H1 (cell line): Measurements from ENCODE around the gene FAM151A. TPM values are rescaled to one million over a fixed set of nuclear protein-coding genes. Genes with fewer than 3 reads are reported as not detected.

Source experiments
- CTCF ChIA-PET: fragments of 300-600 bp; sonication (Branson Sonifier 250); formaldehyde crosslinking; loops from one replicate; lab custom pipeline; 2021; ENCODE audit not compliant: partially characterized antibody; lab: Charles Lee
- POLR2A ChIA-PET: fragments of 300-600 bp; sonication (Branson Sonifier 250); formaldehyde crosslinking; loops from one replicate; lab custom pipeline; 2021; ENCODE audit warnings: inconsistent platforms; ENCODE audit not compliant: partially characterized antibody; lab: Charles Lee
- DNase-seq, 2 experiments: peaks; one replicate each; pipeline versions ENCODE4 v3.0.0 to v3.0.0-alpha.2; 2010 to 2022; ENCODE audit warnings: low spot score in 2 of 2, low read depth in 1 of 2, mixed read lengths in 1 of 2
- FAIRE-seq: peaks from 2 replicates; lab custom pipeline; 2011; peaks lifted over from hg19 to GRCh38; lab: Jason Lieb, UNC
- H2AFZ ChIP-seq: 2 replicates; pipeline ENCODE4 v1.8.1; 2012; ENCODE audit warnings: low read length, inconsistent platforms
- H2AK5ac ChIP-seq: 2 replicates; pipeline ENCODE4 v1.6.1; 2013; ENCODE audit warnings: low read depth, low read length
- H2BK120ac ChIP-seq: replicated peaks from 2 replicates; pipeline ENCODE3; 2013; ENCODE audit warnings: low read depth, low read length, inconsistent platforms
- H2BK12ac ChIP-seq: 2 replicates; pipeline ENCODE4 v1.6.1; 2013; ENCODE audit warnings: low read depth, low read length
- H2BK15ac ChIP-seq: 2 replicates; pipeline ENCODE4 v1.6.1; 2013; ENCODE audit warnings: low read length
- H2BK20ac ChIP-seq: 2 replicates; pipeline ENCODE4 v1.6.1; 2013; ENCODE audit warnings: low read length
- H2BK5ac ChIP-seq: 2 replicates; pipeline ENCODE4 v1.6.1; 2013; ENCODE audit warnings: low read depth, low read length
- H3K14ac ChIP-seq: 2 replicates; pipeline ENCODE4 v1.6.1; 2013; ENCODE audit warnings: inconsistent platforms; ENCODE audit not compliant: insufficient read length
- H3K18ac ChIP-seq: 2 replicates; pipeline ENCODE4 v1.6.1; 2013; ENCODE audit warnings: low read length; ENCODE audit errors: extremely low read depth
- H3K23ac ChIP-seq: 2 replicates; pipeline ENCODE4 v1.6.1; 2013; ENCODE audit warnings: inconsistent platforms; ENCODE audit not compliant: insufficient read length
- H3K23me2 ChIP-seq: 2 replicates; pipeline ENCODE4 v1.6.1; 2013; ENCODE audit warnings: low read depth, low read length
- H3K27ac ChIP-seq: 2 replicates; pipeline ENCODE4 v1.6.1; 2011; ENCODE audit warnings: low read depth, low read length, inconsistent platforms
- H3K27me3 ChIP-seq, 4 experiments: replicated peaks in 1 of 4; 1 replicate in 1 of 4; 2 replicates in 3 of 4; pipeline versions ENCODE4 v1.6.1 to v1.8.1; 2011 to 2013; ENCODE audit warnings: low read length in 3 of 4, mild to moderate bottlenecking in 3 of 4, inconsistent platforms in 2 of 4, mixed read lengths in 2 of 4, moderate library complexity in 1 of 4; ENCODE audit not compliant: control insufficient read depth in 3 of 4, insufficient read depth in 3 of 4; ENCODE audit errors: extremely low read depth in 1 of 4
- H3K36me3 ChIP-seq, 4 experiments: 2 replicates each; pipeline versions ENCODE4 v1.6.1 to v1.8.1; 2011 to 2013; ENCODE audit warnings: mild to moderate bottlenecking in 4 of 4, low read length in 3 of 4, moderate library complexity in 2 of 4, control low read depth in 1 of 4, inconsistent platforms in 1 of 4; ENCODE audit not compliant: insufficient read depth in 4 of 4, control insufficient read depth in 2 of 4
- H3K4ac ChIP-seq: replicated peaks from 2 replicates; pipeline ENCODE3; 2013; ENCODE audit warnings: low read length, low read depth, mixed read lengths, inconsistent platforms; ENCODE audit not compliant: insufficient read length
- H3K4me1 ChIP-seq, 4 experiments: replicated peaks in 1 of 4; 1 replicate in 1 of 4; 2 replicates in 3 of 4; pipeline versions ENCODE4 v1.6.1 to v1.8.1; 2011 to 2013; ENCODE audit warnings: low read length in 3 of 4, inconsistent platforms in 2 of 4, mixed read lengths in 1 of 4; ENCODE audit not compliant: insufficient read depth in 4 of 4, control insufficient read depth in 3 of 4
- H3K4me2 ChIP-seq, 2 experiments: 2 replicates each; pipeline versions ENCODE4 v1.6.1 to v1.8.1; 2011 to 2013; ENCODE audit warnings: low read depth in 2 of 2, low read length in 2 of 2, control low read depth in 1 of 2, inconsistent platforms in 1 of 2, mild to moderate bottlenecking in 1 of 2; ENCODE audit not compliant: insufficient read depth in 1 of 2
- H3K4me3 ChIP-seq, 4 experiments: fragments of 200-600, 300-600 bp in 1 of 4; sonication (generic), shearing (Covaris generic), sonication (Bioruptor Twin) in 1 of 4; 2 replicates each; pipeline versions ENCODE4 v1.5.1 to v1.8.1; 2011 to 2016; ENCODE audit warnings: low read length in 4 of 4, low read depth in 3 of 4, control low read depth in 2 of 4, inconsistent platforms in 2 of 4, mild to moderate bottlenecking in 2 of 4, mixed read lengths in 1 of 4, moderate library complexity in 1 of 4; ENCODE audit not compliant: insufficient read depth in 2 of 4; ENCODE audit errors: extremely low read depth in 1 of 4
- H3K56ac ChIP-seq: replicated peaks from 2 replicates; pipeline ENCODE3; 2013; ENCODE audit warnings: low read depth, mild to moderate bottlenecking, mixed read lengths, low read length, inconsistent platforms; ENCODE audit not compliant: insufficient read length
- H3K79me1 ChIP-seq: 2 replicates; pipeline ENCODE4 v1.6.1; 2013; ENCODE audit warnings: low read depth, low read length, control low read depth
- H3K79me2 ChIP-seq, 2 experiments: 2 replicates each; pipeline versions ENCODE4 v1.6.1 to v1.8.1; 2012 to 2013; ENCODE audit warnings: low read length in 2 of 2, mild to moderate bottlenecking in 2 of 2, inconsistent platforms in 1 of 2; ENCODE audit not compliant: insufficient read depth in 2 of 2, control insufficient read depth in 1 of 2
- H3K9ac ChIP-seq, 4 experiments: replicated peaks in 1 of 4; 1 replicate in 1 of 4; 2 replicates in 3 of 4; pipeline versions ENCODE4 v1.6.1 to v1.8.1; 2011 to 2013; ENCODE audit warnings: low read depth in 3 of 4, low read length in 3 of 4, control low read depth in 2 of 4, mild to moderate bottlenecking in 2 of 4, moderate library complexity in 2 of 4, inconsistent platforms in 1 of 4; ENCODE audit errors: extremely low read depth in 1 of 4
- H3K9me3 ChIP-seq, 2 experiments: 2 replicates each; pipeline versions ENCODE4 v1.6.1 to v1.8.1; 2012 to 2013; ENCODE audit warnings: mild to moderate bottlenecking in 2 of 2, moderate library complexity in 2 of 2, control low read depth in 1 of 2, inconsistent platforms in 1 of 2, low read depth in 1 of 2, low read length in 1 of 2, mixed read lengths in 1 of 2; ENCODE audit not compliant: insufficient read depth in 2 of 2
- H4K20me1 ChIP-seq, 2 experiments: replicated peaks in 1 of 2; 2 replicates each; pipeline versions ENCODE3 to v1.8.1; 2011 to 2013; ENCODE audit warnings: inconsistent platforms in 2 of 2, low read length in 2 of 2, mild to moderate bottlenecking in 1 of 2; ENCODE audit not compliant: insufficient read depth in 2 of 2, control insufficient read depth in 1 of 2
- H4K5ac ChIP-seq: 2 replicates; pipeline ENCODE4 v1.6.1; 2013; ENCODE audit warnings: low read length, low read depth, mixed read lengths, inconsistent platforms; ENCODE audit not compliant: insufficient read length
- H4K8ac ChIP-seq: 2 replicates; pipeline ENCODE4 v1.8.0; 2013; ENCODE audit warnings: mild to moderate bottlenecking, moderate library complexity, low read length, inconsistent platforms; ENCODE audit not compliant: insufficient read depth; ENCODE audit errors: extremely low read depth
- H4K91ac ChIP-seq: replicated peaks from 2 replicates; pipeline ENCODE3; 2013; ENCODE audit warnings: low read length, mixed read lengths, inconsistent platforms; ENCODE audit not compliant: insufficient read length
- CREB1 ChIP-seq: IDR thresholded peaks from 2 replicates; pipeline ENCODE4 v1.6.1; 2012; ENCODE audit warnings: inconsistent platforms
- E2F6 ChIP-seq: IDR thresholded peaks from 2 replicates; pipeline ENCODE4 v1.6.1; 2012; ENCODE audit warnings: inconsistent platforms
- JUN ChIP-seq: IDR thresholded peaks from 2 replicates; pipeline ENCODE4 v1.6.1; 2011; ENCODE audit warnings: low read depth, mild to moderate bottlenecking, improper control_type of control experiment, low read length
- KDM4A ChIP-seq: IDR thresholded peaks from one replicate; pipeline ENCODE4 v1.7.1; 2012; ENCODE audit warnings: low read depth, mild to moderate bottlenecking, moderate library complexity, low read length, inconsistent platforms; ENCODE audit not compliant: severe bottlenecking
- POLR2AphosphoS5 ChIP-seq: IDR thresholded peaks from 2 replicates; pipeline ENCODE4 v1.6.1; 2011; ENCODE audit warnings: low read depth, low read length
- RAD21 ChIP-seq, 2 experiments: IDR thresholded peaks in 1 of 2; conservative IDR thresholded peaks in 1 of 2; 2 replicates each; pipeline ENCODE4 v1.6.1; 2011; ENCODE audit warnings: low read depth in 2 of 2, low read length in 2 of 2, improper control_type of control experiment in 1 of 2, inconsistent platforms in 1 of 2, mild to moderate bottlenecking in 1 of 2, moderate library complexity in 1 of 2
- TCF12 ChIP-seq: IDR thresholded peaks from 2 replicates; pipeline ENCODE4 v1.6.1; 2011; ENCODE audit warnings: low read depth, mild to moderate bottlenecking, low read length
- YY1 ChIP-seq: IDR thresholded peaks from 2 replicates; pipeline ENCODE4 v1.6.1; 2011; ENCODE audit warnings: low read depth, mild to moderate bottlenecking, low read length
- WGBS, 2 experiments: shearing (Covaris generic) in 1 of 2; methylation state at CpG; one replicate each; pipeline versions ENCODE4 v1.1.6 to v1.1.7; 2013 to 2015; ENCODE audit warnings: low lambda C conversion rate in 2 of 2, mixed read lengths in 2 of 2, inconsistent platforms in 1 of 2, low coverage in 1 of 2, missing lambda C conversion rate in 1 of 2; ENCODE audit not compliant: insufficient replicate concordance in 2 of 2, insufficient coverage in 1 of 2, insufficient read length in 1 of 2; ENCODE audit errors: extremely low coverage in 1 of 2, missing lambda C conversion rate in 1 of 2; 5-methylcytosine and 5-hydroxymethylcytosine counted together
- polyA plus RNA-seq, 7 experiments: library from polyadenylated mRNA; depleted of rRNA in 3 of 7; stranded (reverse) in 5 of 7; unstranded in 2 of 7; fragments of >200 nt in 5 of 7; fragments of 200-250 nt in 2 of 7; gene quantifications; 1 replicate in 5 of 7; 2 replicates in 1 of 7; 4 replicates in 1 of 7; pipeline versions ENCODE4 v1.2.1 to v1.2.3, GENCODE V29; 2011 to 2013; ENCODE audit warnings: missing spikeins in 2 of 7, mixed read lengths in 2 of 7
- total RNA-seq: library from RNA; stranded (reverse); fragmentation: NEBNext Ultra II Directional; extraction: Animal tissue kit (Norgen Biotek cat#: 25700); gene quantifications from 2 replicates; pipeline ENCODE4 v1.2.1, GENCODE V29; 2021

FAM151A gene
- total and polyA plus RNA-seq, 2 of the 8 experiments (the other 6 are each of a cell fraction or from before 2014, with no cell fraction given), result not detected

GRCh38 chr1:54569339-54569738 lies 54.0 kb downstream of the FAM151A start:
- POLR2A ChIA-PET, result interaction anchor here (1.5 kb wide), 1 partner anchor 10 kb away, joined by 6 read pairs; no protein-coding TSS in a partner anchor
- CTCF ChIA-PET, result interaction anchor here (0.6 to 1.9 kb wide), 5 partner anchors 9 to 610 kb away, joined by 3 to 4 read pairs (median 4); no protein-coding TSS in a partner anchor
- no peak overlapping the region for H2BK120ac ChIP-seq

More at GRCh38 chr1:54569339-54569738, 54.0 kb downstream of the FAM151A start:
- Histone ChIP-seq H3K4ac (no peak overlapping the region), H2BK5ac (peak overlapping the region; percentile 30; the same call in 1 of the 2 replicates), H4K8ac (no peak overlapping the region), H3K4me2 (peak overlapping the region in 1 of 2 experiments; percentile 7; a peak in 1 of 4 replicates), H4K20me1 (no peaks in the 10 kb centered on the region), H3K23ac (no peak overlapping the region), H3K56ac (no peak overlapping the region), H2AK5ac (no peak overlapping the region), H3K23me2 (no peaks in the 10 kb centered on the region), H2BK12ac (peak overlapping the region; percentile 71; the same call in 1 of the 2 replicates), H4K91ac (no peak overlapping the region), H3K4me3 (no peak overlapping the region), H3K18ac (no peak overlapping the region; the same call in 1 of the 2 replicates), H2AFZ (no peak overlapping the region), H3K27me3 (no peaks in the 10 kb centered on the region; a peak in 1 of 7 replicates), H3K14ac (no peak overlapping the region), H4K5ac (no peak overlapping the region), H3K9ac (no peak overlapping the region), H2BK20ac (peak overlapping the region; percentile 78; the same call in 1 of the 2 replicates), H3K79me2 (no peaks in the 10 kb centered on the region), H3K79me1 (no peaks in the 10 kb centered on the region), H3K27ac (no peak overlapping the region), H3K36me3 (no peaks in the 10 kb centered on the region), H3K9me3 (no peaks in the 10 kb centered on the region), H3K4me1 (peaks cover 15 to 30% (median 25%) of the 10 kb centered on the region in 4 experiments), H2BK15ac (0 out of 2 replicates have a peak overlapping the region, but pooled peaks have one; percentile 33)
- FAIRE-seq, result no peak
- TF ChIP-seq KDM4A (no peak), RAD21 (IDR thresholded peaks at IDR 0.05 in 1 of 2, conservative IDR thresholded peaks at IDR 0.05 in 1 of 2; ENCODE audit: low read depth in 2 of 2, low read length in 2 of 2) (no peak), YY1 (no peak), JUN (no peak), TCF12 (no peak), CREB1 (no peak), POLR2AphosphoS5 (no peak), E2F6 (no peak)
- WGBS, 2 experiments, result 74% methylated on average over 4 of the region's 4 CpGs; no CpG with 5 or more reads in 1 of the 2 experiments
- DNase-seq, result no peak
